HCT116 (cell line): ENCODE measurements around the gene NDUFAF2. TPM values are rescaled to one million over a fixed set of nuclear protein-coding genes. Genes with fewer than 3 reads are reported as not detected.

Source experiments
- ATAC-seq: fragments of 200-7000 bp; cut with Tn5 transposase; 2 replicates; pipeline ENCODE4 v1.9.1; 2020; ENCODE audit warnings: mild to moderate bottlenecking, moderate library complexity
- BruUV-seq: library from RNA; stranded (reverse); fragments of 400-500 nt; replicated peaks from 2 replicates; lab custom pipeline; 2021; lab: Mats Ljungman, UMichigan
- CTCF ChIA-PET: fragments of 300-600 bp; sonication (Branson Sonifier 250); formaldehyde crosslinking; loops from one replicate; lab custom pipeline; 2021; ENCODE audit warnings: antibody characterized with exemption; lab: Charles Lee
- POLR2A ChIA-PET: fragments of 300-600, 350-600 bp; sonication (Branson Sonifier 250); formaldehyde crosslinking; loops from one replicate; lab custom pipeline; 2021; ENCODE audit warnings: antibody characterized with exemption; lab: Charles Lee
- RAD21 ChIA-PET, 2 experiments: fragments of 300-600 bp; sonication (Branson Sonifier 250); formaldehyde crosslinking; loops; one replicate each; lab custom pipeline; 2023; ENCODE audit warnings: low total read pairs in 2 of 2; ENCODE audit not compliant: uncharacterized antibody in 2 of 2, unreplicated experiment in 2 of 2, low non-redundant PET in 1 of 2; lab: Charles Lee
- DNase-seq: peaks from one replicate; pipeline ENCODE4 v3.0.0-alpha.2; 2010; ENCODE audit warnings: low read depth, low spot score
- H2AFZ ChIP-seq: fragments of 200-600 bp; shearing (Covaris generic), sonication (generic); 2 replicates; pipeline ENCODE4 v1.6.1; 2017; ENCODE audit warnings: low read depth, mixed run types, mixed read lengths, antibody characterized with exemption, low read length; ENCODE audit not compliant: poor library complexity, severe bottlenecking
- H3K27ac ChIP-seq: 2 replicates; pipeline ENCODE4 v1.5.1; 2012; ENCODE audit warnings: low read depth, low read length
- H3K27me3 ChIP-seq: fragments of 200-600 bp; sonication (generic); 2 replicates; pipeline ENCODE4 v1.6.1; 2016; ENCODE audit warnings: mixed run types, low read length, mixed read lengths; ENCODE audit not compliant: insufficient read depth
- H3K36me3 ChIP-seq, 2 experiments: fragments of 200-500 bp in 1 of 2; fragments of 200-600 bp in 1 of 2; sonication (Bioruptor generic) in 1 of 2; sonication (generic) in 1 of 2; 2 replicates each; pipeline versions ENCODE4 v1.5.1 to v1.6.1; 2014 to 2016; ENCODE audit warnings: low read length in 2 of 2, inconsistent platforms in 1 of 2, mixed read lengths in 1 of 2, mixed run types in 1 of 2; ENCODE audit not compliant: insufficient read depth in 2 of 2, control insufficient read depth in 1 of 2
- H3K4me1 ChIP-seq, 2 experiments: fragments of 200-600 bp in 1 of 2; sonication (generic) in 1 of 2; 2 replicates each; pipeline versions ENCODE4 v1.5.1 to v1.6.1; 2012 to 2017; ENCODE audit warnings: low read length in 2 of 2, inconsistent platforms in 1 of 2, mild to moderate bottlenecking in 1 of 2, mixed read lengths in 1 of 2, mixed run types in 1 of 2, moderate library complexity in 1 of 2; ENCODE audit not compliant: insufficient read depth in 2 of 2, control insufficient read depth in 1 of 2
- H3K4me2 ChIP-seq: fragments of 200-600 bp; sonication (generic); 2 replicates; pipeline ENCODE4 v1.6.1; 2017; ENCODE audit warnings: mixed run types, low read length, mixed read lengths
- H3K4me3 ChIP-seq, 2 experiments: fragments of 200-600 bp in 1 of 2; sonication (generic) in 1 of 2; replicated peaks in 1 of 2; 2 replicates each; pipeline ENCODE4 v1.5.1; 2011 to 2016; ENCODE audit warnings: low read length in 2 of 2, control low read depth in 1 of 2, low read depth in 1 of 2, mild to moderate bottlenecking in 1 of 2, mixed read lengths in 1 of 2, mixed run types in 1 of 2
- H3K79me2 ChIP-seq: fragments of 200-600 bp; sonication (generic); 2 replicates; pipeline ENCODE4 v1.6.1; 2017; ENCODE audit warnings: mild to moderate bottlenecking, mixed run types, low read length, moderate library complexity, mixed read lengths; ENCODE audit not compliant: insufficient read depth
- H3K9ac ChIP-seq: fragments of 200-600 bp; sonication (generic); 2 replicates; pipeline ENCODE4 v1.6.1; 2016; ENCODE audit warnings: low read length, mixed read lengths
- H3K9me2 ChIP-seq: fragments of 200-600 bp; sonication (generic), shearing (Covaris generic); 2 replicates; pipeline ENCODE4 v1.6.1; 2017; ENCODE audit warnings: mixed run types, mild to moderate bottlenecking, moderate library complexity; ENCODE audit not compliant: insufficient read depth
- H3K9me3 ChIP-seq, 2 experiments: fragments of 200-500 bp in 1 of 2; fragments of 200-600 bp in 1 of 2; sonication (Bioruptor generic) in 1 of 2; sonication (generic) in 1 of 2; 2 replicates each; pipeline ENCODE4 v1.6.1; 2014 to 2017; ENCODE audit warnings: low read length in 2 of 2, mixed read lengths in 2 of 2, inconsistent platforms in 1 of 2, low read depth in 1 of 2, mild to moderate bottlenecking in 1 of 2, mixed run types in 1 of 2, moderate library complexity in 1 of 2; ENCODE audit not compliant: control insufficient read depth in 1 of 2, insufficient read depth in 1 of 2
- H4K20me1 ChIP-seq: fragments of 200-600 bp; sonication (generic), shearing (Covaris generic); 2 replicates; pipeline ENCODE4 v1.6.1; 2017; ENCODE audit warnings: mixed run types, mild to moderate bottlenecking, moderate library complexity; ENCODE audit not compliant: insufficient read depth
- CBX3 ChIP-seq: IDR thresholded peaks from 2 replicates; pipeline ENCODE4 v1.6.1; 2012; ENCODE audit warnings: low read depth
- CEBPB ChIP-seq: IDR thresholded peaks from 2 replicates; pipeline ENCODE4 v1.6.1; 2012; ENCODE audit warnings: low read depth
- ELF1 ChIP-seq: IDR thresholded peaks from 2 replicates; pipeline ENCODE4 v1.6.1; 2012; ENCODE audit warnings: low read depth, borderline replicate concordance
- EZH2phosphoT487 ChIP-seq: fragments of 200-600 bp; IDR thresholded peaks from 2 replicates; pipeline ENCODE4 v1.6.1; 2018; ENCODE audit warnings: antibody characterized with exemption, borderline replicate concordance
- JUND ChIP-seq: IDR thresholded peaks from 2 replicates; pipeline ENCODE4 v1.6.1; 2012
- POLR2AphosphoS5 ChIP-seq: IDR thresholded peaks from 2 replicates; pipeline ENCODE4 v1.6.1; 2011; ENCODE audit warnings: mild to moderate bottlenecking, low read depth, low read length, moderate library complexity
- SIN3A ChIP-seq: IDR thresholded peaks from 2 replicates; pipeline ENCODE4 v1.6.1; 2012; ENCODE audit warnings: low read depth
- SP1 ChIP-seq: IDR thresholded peaks from 2 replicates; pipeline ENCODE4 v1.6.1; 2012; ENCODE audit warnings: low read depth
- YY1 ChIP-seq: IDR thresholded peaks from 2 replicates; pipeline ENCODE4 v1.6.1; 2011; ENCODE audit warnings: low read length, low read depth, moderate library complexity, mild to moderate bottlenecking; ENCODE audit not compliant: insufficient replicate concordance; ENCODE audit errors: extremely low read depth
- ZNF274 ChIP-seq: fragments of 200-500 bp; sonication (Bioruptor generic); IDR thresholded peaks from 2 replicates; pipeline ENCODE4 v1.6.1; 2014; ENCODE audit warnings: mild to moderate bottlenecking, low read depth, low read length, inconsistent platforms
- intact Hi-C: fragments of 100-400 bp; cut with micrococcal nuclease; formaldehyde crosslinking; loops from 2 replicates; pipeline ENCODE4 v1.10.0; 2022
- total RNA-seq: library from RNA; stranded (reverse); gene quantifications from one replicate; pipeline ENCODE4 v1.2.1, GENCODE V29; 2021; ENCODE audit not compliant: unreplicated experiment
- TF ChIP-seq, protein P1 (sequence below), 3 experiments: fragments of 200-600 bp in 1 of 3; sonication (generic) in 1 of 3; IDR thresholded peaks in 2 of 3; conservative IDR thresholded peaks in 1 of 3; 2 replicates each; pipeline ENCODE4 v1.5.1; 2012 to 2017; ENCODE audit warnings: low read depth in 2 of 3, low read length in 2 of 3, antibody characterized with exemption in 1 of 3, borderline replicate concordance in 1 of 3, control low read depth in 1 of 3, mild to moderate bottlenecking in 1 of 3, mixed read lengths in 1 of 3, mixed run types in 1 of 3, moderate library complexity in 1 of 3; ENCODE audit not compliant: insufficient read depth in 1 of 3
- TF ChIP-seq, protein P2 (sequence below): IDR thresholded peaks from 2 replicates; pipeline ENCODE4 v1.6.1; 2012; ENCODE audit warnings: low read depth

NDUFAF2 gene
- total RNA-seq, 1 experiment from 2014 or later = 36.9 TPM

DNA sequence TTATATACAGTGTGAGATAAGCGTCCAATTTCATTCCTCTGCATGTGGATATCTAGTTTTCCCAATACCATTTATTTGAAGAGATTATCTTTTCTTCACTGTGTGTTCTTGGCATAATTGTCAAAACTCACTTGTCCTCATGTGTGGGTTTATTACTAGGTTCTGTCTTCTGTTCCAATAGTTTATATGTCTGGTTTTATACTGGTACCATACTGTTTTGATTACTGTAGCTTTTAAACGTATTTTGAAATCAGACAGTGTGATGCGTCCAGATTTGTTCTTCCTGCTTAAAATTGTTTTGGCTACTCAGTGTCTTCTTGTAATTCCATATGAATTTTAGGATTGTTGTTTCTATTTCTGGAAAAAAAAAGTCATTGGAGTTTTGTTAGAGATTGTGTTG, 10.2 kb downstream of the NDUFAF2 start:
- no peak overlapping the region for H3K9ac ChIP-seq
- BruUV-seq = no TSS peak
- no peaks in the 10 kb centered on the region; a peak in 1 of 4 replicates for H3K4me1 ChIP-seq
- POLR2A ChIA-PET = no interaction called here
- H3K27ac ChIP-seq = no peak overlapping the region
- intact Hi-C loops = loop anchor here (5.0 to 10.0 kb wide), 3 partner anchors 97 to 1190 kb away; partner anchors contain the start of gene SMIM15
- no peaks in the 10 kb centered on the region for H4K20me1 ChIP-seq
- no peaks in the 10 kb centered on the region for H3K9me2 ChIP-seq
- no peak for ATAC-seq
- no peaks in the 10 kb centered on the region; a peak in 1 of 4 replicates for H3K36me3 ChIP-seq
- H3K79me2 ChIP-seq = peaks cover 91% of the 10 kb centered on the region
- peak; percentile 32; the same call in 1 of the 2 replicates for TF ChIP-seq CBX3
- TF ChIP-seq ZNF274 = no peak
- RAD21 ChIA-PET = no interaction called here
- no peak overlapping the region for H3K4me2 ChIP-seq
- H3K27me3 ChIP-seq = no peaks in the 10 kb centered on the region
- H3K9me3 ChIP-seq = peaks cover 0 to 9% of the 10 kb centered on the region in 2 experiments; a peak in 1 of 4 replicates
- H2AFZ ChIP-seq = no peak overlapping the region
- no peak for DNase-seq
- H3K4me3 ChIP-seq = no peak overlapping the region
- CTCF ChIA-PET = no interaction called here

DNA sequence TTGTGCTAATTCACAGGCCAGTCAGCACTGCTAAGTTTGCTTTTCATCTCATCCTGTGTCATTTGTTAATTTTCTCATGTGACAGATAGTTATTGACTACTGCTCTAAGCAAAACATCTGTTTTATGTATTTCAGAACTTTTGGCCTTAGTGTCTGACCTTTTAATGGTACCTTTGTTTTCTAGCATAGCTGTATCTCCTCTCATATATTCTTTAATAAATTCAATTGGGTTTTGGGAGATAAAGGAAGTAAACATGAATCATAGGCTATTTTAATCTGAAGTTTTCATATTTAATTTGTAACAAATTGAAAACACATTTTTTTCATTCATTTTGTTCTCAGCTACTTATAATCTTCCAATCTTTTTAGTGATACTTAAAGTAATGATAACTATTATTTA, 13.1 kb downstream of the NDUFAF2 start:
- no peak for ATAC-seq
- no peaks in the 10 kb centered on the region for H4K20me1 ChIP-seq
- no peak overlapping the region for H3K9ac ChIP-seq
- ChIA-PET POLR2A (no interaction called here), CTCF (interaction anchor here (1.1 to 1.5 kb wide), 4 partner anchors 39 to 700 kb away, joined by 3 to 8 read pairs (median 5); partner anchors contain the start of gene ZSWIM6), RAD21 (no interaction called here)
- no peaks in the 10 kb centered on the region; a peak in 1 of 4 replicates for H3K4me1 ChIP-seq
- no peak overlapping the region for H3K4me3 ChIP-seq
- intact Hi-C loops = loop anchor here (2.0 to 10.0 kb wide), 4 partner anchors 94 to 1187 kb away; partner anchors contain the start of gene SMIM15
- BruUV-seq = no TSS peak
- H3K4me2 ChIP-seq = no peak overlapping the region
- H3K9me3 ChIP-seq = peaks cover 0 to 9% of the 10 kb centered on the region in 2 experiments; a peak in 1 of 4 replicates
- H3K79me2 ChIP-seq = peaks cover 71% of the 10 kb centered on the region
- no peaks in the 10 kb centered on the region; a peak in 1 of 4 replicates for H3K36me3 ChIP-seq
- H3K27ac ChIP-seq = no peak overlapping the region
- no peaks in the 10 kb centered on the region for H3K9me2 ChIP-seq
- H2AFZ ChIP-seq = no peak overlapping the region
- DNase-seq = no peak
- no peaks in the 10 kb centered on the region for H3K27me3 ChIP-seq
- no peak for TF ChIP-seq ELF1
- TF ChIP-seq CBX3 = no peak
- no peak for TF ChIP-seq SIN3A
- no peak for TF ChIP-seq EZH2phosphoT487
- TF ChIP-seq POLR2AphosphoS5 = no peak
- TF ChIP-seq CEBPB = no peak
- no peak for TF ChIP-seq SP1
- TF ChIP-seq, protein P1, sequence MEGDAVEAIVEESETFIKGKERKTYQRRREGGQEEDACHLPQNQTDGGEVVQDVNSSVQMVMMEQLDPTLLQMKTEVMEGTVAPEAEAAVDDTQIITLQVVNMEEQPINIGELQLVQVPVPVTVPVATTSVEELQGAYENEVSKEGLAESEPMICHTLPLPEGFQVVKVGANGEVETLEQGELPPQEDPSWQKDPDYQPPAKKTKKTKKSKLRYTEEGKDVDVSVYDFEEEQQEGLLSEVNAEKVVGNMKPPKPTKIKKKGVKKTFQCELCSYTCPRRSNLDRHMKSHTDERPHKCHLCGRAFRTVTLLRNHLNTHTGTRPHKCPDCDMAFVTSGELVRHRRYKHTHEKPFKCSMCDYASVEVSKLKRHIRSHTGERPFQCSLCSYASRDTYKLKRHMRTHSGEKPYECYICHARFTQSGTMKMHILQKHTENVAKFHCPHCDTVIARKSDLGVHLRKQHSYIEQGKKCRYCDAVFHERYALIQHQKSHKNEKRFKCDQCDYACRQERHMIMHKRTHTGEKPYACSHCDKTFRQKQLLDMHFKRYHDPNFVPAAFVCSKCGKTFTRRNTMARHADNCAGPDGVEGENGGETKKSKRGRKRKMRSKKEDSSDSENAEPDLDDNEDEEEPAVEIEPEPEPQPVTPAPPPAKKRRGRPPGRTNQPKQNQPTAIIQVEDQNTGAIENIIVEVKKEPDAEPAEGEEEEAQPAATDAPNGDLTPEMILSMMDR (IDR thresholded peaks at IDR 0.05 in 2 of 3, conservative IDR thresholded peaks at IDR 0.05 in 1 of 3; ENCODE audit: borderline replicate concordance in 1 of 3, insufficient read depth in 1 of 3, low read depth in 2 of 3, low read length in 2 of 3) = no peak
- no peak for TF ChIP-seq JUND
- TF ChIP-seq, protein P2, sequence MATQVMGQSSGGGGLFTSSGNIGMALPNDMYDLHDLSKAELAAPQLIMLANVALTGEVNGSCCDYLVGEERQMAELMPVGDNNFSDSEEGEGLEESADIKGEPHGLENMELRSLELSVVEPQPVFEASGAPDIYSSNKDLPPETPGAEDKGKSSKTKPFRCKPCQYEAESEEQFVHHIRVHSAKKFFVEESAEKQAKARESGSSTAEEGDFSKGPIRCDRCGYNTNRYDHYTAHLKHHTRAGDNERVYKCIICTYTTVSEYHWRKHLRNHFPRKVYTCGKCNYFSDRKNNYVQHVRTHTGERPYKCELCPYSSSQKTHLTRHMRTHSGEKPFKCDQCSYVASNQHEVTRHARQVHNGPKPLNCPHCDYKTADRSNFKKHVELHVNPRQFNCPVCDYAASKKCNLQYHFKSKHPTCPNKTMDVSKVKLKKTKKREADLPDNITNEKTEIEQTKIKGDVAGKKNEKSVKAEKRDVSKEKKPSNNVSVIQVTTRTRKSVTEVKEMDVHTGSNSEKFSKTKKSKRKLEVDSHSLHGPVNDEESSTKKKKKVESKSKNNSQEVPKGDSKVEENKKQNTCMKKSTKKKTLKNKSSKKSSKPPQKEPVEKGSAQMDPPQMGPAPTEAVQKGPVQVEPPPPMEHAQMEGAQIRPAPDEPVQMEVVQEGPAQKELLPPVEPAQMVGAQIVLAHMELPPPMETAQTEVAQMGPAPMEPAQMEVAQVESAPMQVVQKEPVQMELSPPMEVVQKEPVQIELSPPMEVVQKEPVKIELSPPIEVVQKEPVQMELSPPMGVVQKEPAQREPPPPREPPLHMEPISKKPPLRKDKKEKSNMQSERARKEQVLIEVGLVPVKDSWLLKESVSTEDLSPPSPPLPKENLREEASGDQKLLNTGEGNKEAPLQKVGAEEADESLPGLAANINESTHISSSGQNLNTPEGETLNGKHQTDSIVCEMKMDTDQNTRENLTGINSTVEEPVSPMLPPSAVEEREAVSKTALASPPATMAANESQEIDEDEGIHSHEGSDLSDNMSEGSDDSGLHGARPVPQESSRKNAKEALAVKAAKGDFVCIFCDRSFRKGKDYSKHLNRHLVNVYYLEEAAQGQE = no peak
- TF ChIP-seq YY1 = no peak
